Measurements from ENCODE around the gene GRK1.
"Not testable (repeated sequence)": the region's sequence is repeated elsewhere in the genome, so short reads cannot be mapped to it uniquely, and the experiment has no call there.

GRK1 gene

GRCh38 chr13:113745500-113746142, 78.6 kb downstream of the GRK1 start:
- DNase-seq, result not testable (repeated sequence)

GRCh38 chr13:113746143-113746525, 79.1 kb downstream of the GRK1 start:
- no peak for DNase-seq

- DNase-seq, result no peak
Observed at GRCh38 chr13:113746671-113747070, 79.7 kb downstream of the GRK1 start.

GRCh38 chr13:113747291-113747833, 80.3 kb downstream of the GRK1 start:
- no peak for DNase-seq

- DNase-seq, result no peak
Observed at GRCh38 chr13:113748101-113748861, 81.3 kb downstream of the GRK1 start.

GRCh38 chr13:113748862-113749451, 81.9 kb downstream of the GRK1 start:
- DNase-seq, result no peak

- no peak for DNase-seq
Observed at GRCh38 chr13:113749507-113749906, 82.5 kb downstream of the GRK1 start.

- DNase-seq, result no peak
Observed at GRCh38 chr13:113749967-113750366, 82.9 kb downstream of the GRK1 start.

GRCh38 chr13:113750554-113751399, 83.8 kb downstream of the GRK1 start:
- no peak for DNase-seq

- DNase-seq, result no peak
Observed at GRCh38 chr13:113751491-113751890, 84.5 kb downstream of the GRK1 start.

GRCh38 chr13:113752211-113752986, 85.4 kb downstream of the GRK1 start:
- DNase-seq, result not testable (repeated sequence)

- no peak for DNase-seq
Observed at GRCh38 chr13:113753171-113753570, 86.2 kb downstream of the GRK1 start.

GRCh38 chr13:113754242-113754641, 87.2 kb downstream of the GRK1 start:
- no peak for DNase-seq

- DNase-seq, result no peak
Observed at GRCh38 chr13:113754691-113755090, 87.7 kb downstream of the GRK1 start.

- DNase-seq, result no peak
Observed at GRCh38 chr13:113756441-113757097, 89.5 kb downstream of the GRK1 start.

- DNase-seq, result no peak
Observed at GRCh38 chr13:113758651-113759524, 91.9 kb downstream of the GRK1 start, which contains the start of gene TMEM255B. Gene TMEM255B (plus strand): TSS chr13:113759226. CDS start chr13:113759270, 44 bp downstream.

GRCh38 chr13:113759525-113760137, 92.6 kb downstream of the GRK1 start:
- no peak for DNase-seq

- no peak for DNase-seq
Observed at GRCh38 chr13:113761136-113761535, 94.1 kb downstream of the GRK1 start.

GRCh38 chr13:113762075-113762474, 95.1 kb downstream of the GRK1 start:
- DNase-seq, result no peak

GRCh38 chr13:113762538-113762937, 95.5 kb downstream of the GRK1 start:
- DNase-seq, result no peak

Measured in KG1 (cell line).